Keratinocyte (primary cell): ENCODE measurements around the gene FAM50B. TPM values are rescaled to one million over a fixed set of nuclear protein-coding genes. Genes with fewer than 3 reads are reported as not detected.

ENCODE experiments used
- DNase-seq: peaks from one replicate; pipeline ENCODE4 v3.0.0-alpha.2; 2011; ENCODE audit warnings: low read depth, missing footprints, low spot score
- FAIRE-seq: peaks from 2 replicates; lab custom pipeline; 2011; peaks lifted over from hg19 to GRCh38; lab: Jason Lieb, UNC
- H2AFZ ChIP-seq: 2 replicates; pipeline ENCODE4 v1.6.0; 2012; ENCODE audit warnings: low read length, control low read depth, inconsistent platforms; ENCODE audit not compliant: control insufficient read depth
- H3K27ac ChIP-seq: 2 replicates; pipeline ENCODE4 v1.5.1; 2011; ENCODE audit warnings: low read length; ENCODE audit not compliant: control insufficient read depth, insufficient read depth
- H3K27me3 ChIP-seq: 3 replicates; pipeline ENCODE4 v1.6.0; 2011; ENCODE audit warnings: low read length; ENCODE audit not compliant: control insufficient read depth, insufficient read depth; ENCODE audit errors: extremely low read depth
- H3K36me3 ChIP-seq, 2 experiments: 2 replicates in 1 of 2; 3 replicates in 1 of 2; pipeline ENCODE4 v1.5.1; 2011; ENCODE audit warnings: low read length in 2 of 2, mild to moderate bottlenecking in 1 of 2; ENCODE audit not compliant: control insufficient read depth in 2 of 2, insufficient read depth in 2 of 2; ENCODE audit errors: extremely low read depth in 1 of 2
- H3K4me1 ChIP-seq: 3 replicates; pipeline ENCODE4 v1.5.1; 2011; ENCODE audit warnings: low read length; ENCODE audit not compliant: control insufficient read depth, insufficient read depth; ENCODE audit errors: extremely low read depth
- H3K4me2 ChIP-seq: 3 replicates; pipeline ENCODE4 v1.6.0; 2011; ENCODE audit warnings: low read depth, low read length; ENCODE audit not compliant: control insufficient read depth, insufficient read depth; ENCODE audit errors: extremely low read depth
- H3K4me3 ChIP-seq, 3 experiments: fragments of 200-600 bp in 1 of 3; sonication (generic) in 1 of 3; 2 replicates in 2 of 3; 3 replicates in 1 of 3; pipeline ENCODE4 v1.5.1; 2011 to 2016; ENCODE audit warnings: low read length in 3 of 3, mild to moderate bottlenecking in 3 of 3, control low read depth in 2 of 3, inconsistent platforms in 1 of 3, low read depth in 1 of 3, mixed read lengths in 1 of 3, mixed run types in 1 of 3, moderate library complexity in 1 of 3; ENCODE audit not compliant: control insufficient read depth in 2 of 3, insufficient read depth in 2 of 3; ENCODE audit errors: extremely low read depth in 1 of 3
- H3K79me2 ChIP-seq: 2 replicates; pipeline ENCODE4 v1.6.0; 2012; ENCODE audit warnings: low read length; ENCODE audit not compliant: control insufficient read depth, insufficient read depth
- H3K9ac ChIP-seq: 3 replicates; pipeline ENCODE4 v1.6.0; 2011; ENCODE audit warnings: low read length; ENCODE audit not compliant: control insufficient read depth, insufficient read depth; ENCODE audit errors: extremely low read depth
- H3K9me1 ChIP-seq: 3 replicates; pipeline ENCODE4 v1.6.0; 2011; ENCODE audit warnings: low read length; ENCODE audit not compliant: control insufficient read depth, insufficient read depth; ENCODE audit errors: extremely low read depth
- H3K9me3 ChIP-seq: 2 replicates; pipeline ENCODE4 v1.5.1; 2012; ENCODE audit warnings: low read depth, low read length; ENCODE audit not compliant: control insufficient read depth
- H4K20me1 ChIP-seq: 3 replicates; pipeline ENCODE4 v1.6.0; 2011; ENCODE audit warnings: low read length; ENCODE audit not compliant: control insufficient read depth, insufficient read depth; ENCODE audit errors: extremely low read depth
- EZH2 ChIP-seq: IDR thresholded peaks from one replicate; pipeline ENCODE4 v1.6.1; 2012; ENCODE audit warnings: inconsistent platforms, mild to moderate bottlenecking, low read length, moderate library complexity
- dilution Hi-C: fragments of 300-500 bp; cut with MboI; formaldehyde crosslinking; loops from one replicate; pipeline ENCODE4 v1.7.0; 2020; ENCODE audit warnings: low sequenced_read_pairs; ENCODE audit not compliant: extremely low pct_ligation_motif_present
- polyA plus RNA-seq, 5 experiments: library from polyadenylated mRNA; depleted of rRNA in 3 of 5; stranded (reverse) in 3 of 5; stranded (forward) in 1 of 5; unstranded in 1 of 5; fragments of >200 nt; gene quantifications; 1 replicate in 1 of 5; 2 replicates in 3 of 5; 3 replicates in 1 of 5; pipeline versions ENCODE4 v1.2.1 to v1.2.3, GENCODE V29; 2011 to 2012; ENCODE audit warnings: missing spikeins in 2 of 5, low read depth in 1 of 5, low replicate concordance in 1 of 5
- TF ChIP-seq, protein P1 (sequence below), 3 experiments: IDR thresholded peaks in 1 of 3; conservative IDR thresholded peaks in 1 of 3; optimal IDR thresholded peaks in 1 of 3; 2 replicates in 2 of 3; 3 replicates in 1 of 3; pipeline versions ENCODE3 to v1.5.1; 2011; ENCODE audit warnings: low read length in 3 of 3, mild to moderate bottlenecking in 3 of 3, moderate library complexity in 2 of 3, control low read depth in 1 of 3, inconsistent platforms in 1 of 3; ENCODE audit not compliant: insufficient read depth in 2 of 3; ENCODE audit errors: extremely low read depth in 1 of 3

Gene FAM50B
- polyA plus RNA-seq, 1 donor (not counting 4 experiments of a cell fraction or from before 2014, with no cell fraction given) = 4.0 TPM

GRCh38 chr6:3811191-3811590 lies 38.0 kb upstream of the FAM50B start:
- TF ChIP-seq, protein P1, sequence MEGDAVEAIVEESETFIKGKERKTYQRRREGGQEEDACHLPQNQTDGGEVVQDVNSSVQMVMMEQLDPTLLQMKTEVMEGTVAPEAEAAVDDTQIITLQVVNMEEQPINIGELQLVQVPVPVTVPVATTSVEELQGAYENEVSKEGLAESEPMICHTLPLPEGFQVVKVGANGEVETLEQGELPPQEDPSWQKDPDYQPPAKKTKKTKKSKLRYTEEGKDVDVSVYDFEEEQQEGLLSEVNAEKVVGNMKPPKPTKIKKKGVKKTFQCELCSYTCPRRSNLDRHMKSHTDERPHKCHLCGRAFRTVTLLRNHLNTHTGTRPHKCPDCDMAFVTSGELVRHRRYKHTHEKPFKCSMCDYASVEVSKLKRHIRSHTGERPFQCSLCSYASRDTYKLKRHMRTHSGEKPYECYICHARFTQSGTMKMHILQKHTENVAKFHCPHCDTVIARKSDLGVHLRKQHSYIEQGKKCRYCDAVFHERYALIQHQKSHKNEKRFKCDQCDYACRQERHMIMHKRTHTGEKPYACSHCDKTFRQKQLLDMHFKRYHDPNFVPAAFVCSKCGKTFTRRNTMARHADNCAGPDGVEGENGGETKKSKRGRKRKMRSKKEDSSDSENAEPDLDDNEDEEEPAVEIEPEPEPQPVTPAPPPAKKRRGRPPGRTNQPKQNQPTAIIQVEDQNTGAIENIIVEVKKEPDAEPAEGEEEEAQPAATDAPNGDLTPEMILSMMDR (optimal IDR thresholded peaks at IDR 0.05 in 1 of 3, IDR thresholded peaks at IDR 0.05 in 1 of 3, conservative IDR thresholded peaks at IDR 0.05 in 1 of 3; ENCODE audit: extremely low read depth in 1 of 3, insufficient read depth in 2 of 3, low read length in 3 of 3) = no peak
- no peak for TF ChIP-seq EZH2
- H3K27ac ChIP-seq = no peak overlapping the region

GRCh38 chr6:3812596-3812995 lies 36.6 kb upstream of the FAM50B start:
- H3K9me3 ChIP-seq = no peaks in the 10 kb centered on the region
- H3K4me3 ChIP-seq = no peak overlapping the region
- FAIRE-seq = no peak
- no peak for DNase-seq
- H3K79me2 ChIP-seq = no peaks in the 10 kb centered on the region
- H3K9ac ChIP-seq = no peak overlapping the region
- no peaks in the 10 kb centered on the region for H3K9me1 ChIP-seq
- dilution Hi-C loops = no loop called here
- no peaks in the 10 kb centered on the region for H3K27me3 ChIP-seq
- no peak overlapping the region for H3K27ac ChIP-seq
- peaks cover 22% of the 10 kb centered on the region for H3K4me1 ChIP-seq
- TF ChIP-seq, protein P1 (optimal IDR thresholded peaks at IDR 0.05 in 1 of 3, IDR thresholded peaks at IDR 0.05 in 1 of 3, conservative IDR thresholded peaks at IDR 0.05 in 1 of 3; ENCODE audit: extremely low read depth in 1 of 3, insufficient read depth in 2 of 3, low read length in 3 of 3) = no peak
- no peak for TF ChIP-seq EZH2
- H4K20me1 ChIP-seq = no peaks in the 10 kb centered on the region
- peak overlapping the region; percentile 55 for H3K4me2 ChIP-seq
- H2AFZ ChIP-seq = no peak overlapping the region
- H3K36me3 ChIP-seq = no peaks in the 10 kb centered on the region

More at GRCh38 chr6:3811191-3811590, 38.0 kb upstream of the FAM50B start:
- Histone ChIP-seq H4K20me1 (no peaks in the 10 kb centered on the region), H3K9me3 (no peaks in the 10 kb centered on the region), H2AFZ (no peak overlapping the region), H3K27me3 (no peaks in the 10 kb centered on the region), H3K9me1 (no peaks in the 10 kb centered on the region), H3K4me3 (no peak overlapping the region), H3K9ac (no peak overlapping the region), H3K79me2 (no peaks in the 10 kb centered on the region), H3K4me1 (peaks cover 22% of the 10 kb centered on the region), H3K36me3 (no peaks in the 10 kb centered on the region), H3K4me2 (no peak overlapping the region)
- dilution Hi-C loops = no loop called here
- DNase-seq (no peak), FAIRE-seq (no peak)
